Measurements from ENCODE around the gene CYTH2.
A peak's percentile ranks its signal among the peaks of the same experiment; 100 is the strongest.

The CYTH2 gene

GRCh38 chr19:48497728-48498594, 28.8 kb downstream of the CYTH2 start:
- peak overlapping the region in 1 of 2 donors; percentile 67 for H3K4me3 Mint-ChIP-seq
- peaks cover 6% of the 10 kb centered on the region for H3K36me3 Mint-ChIP-seq (ENCODE audit: insufficient read depth)
- H3K4me1 Mint-ChIP-seq (ENCODE audit: low read depth in 2 of 2) = peaks cover 17 to 25% of the 10 kb centered on the region in 2 donors
- H3K27ac Mint-ChIP-seq = no peak overlapping the region
- ATAC-seq (replicated peaks) = no peak
- H3K27me3 Mint-ChIP-seq = peaks cover 17 to 27% of the 10 kb centered on the region in 2 donors
- DNase-seq = no peak
- no peaks in the 10 kb centered on the region for H3K9me3 Mint-ChIP-seq

GRCh38 chr19:48498595-48499311, 29.6 kb downstream of the CYTH2 start:
- Mint-ChIP-seq H3K27ac (no peak overlapping the region), H3K9me3 (no peaks in the 10 kb centered on the region), H3K36me3 (ENCODE audit: insufficient read depth) (peaks cover 6% of the 10 kb centered on the region), H3K27me3 (peaks cover 15 to 27% of the 10 kb centered on the region in 2 donors), H3K4me1 (ENCODE audit: low read depth in 2 of 2) (peaks cover 20 to 23% of the 10 kb centered on the region in 2 donors), H3K4me3 (no peak overlapping the region)
- no peak for DNase-seq
- ATAC-seq (replicated peaks) = no peak

DNA sequence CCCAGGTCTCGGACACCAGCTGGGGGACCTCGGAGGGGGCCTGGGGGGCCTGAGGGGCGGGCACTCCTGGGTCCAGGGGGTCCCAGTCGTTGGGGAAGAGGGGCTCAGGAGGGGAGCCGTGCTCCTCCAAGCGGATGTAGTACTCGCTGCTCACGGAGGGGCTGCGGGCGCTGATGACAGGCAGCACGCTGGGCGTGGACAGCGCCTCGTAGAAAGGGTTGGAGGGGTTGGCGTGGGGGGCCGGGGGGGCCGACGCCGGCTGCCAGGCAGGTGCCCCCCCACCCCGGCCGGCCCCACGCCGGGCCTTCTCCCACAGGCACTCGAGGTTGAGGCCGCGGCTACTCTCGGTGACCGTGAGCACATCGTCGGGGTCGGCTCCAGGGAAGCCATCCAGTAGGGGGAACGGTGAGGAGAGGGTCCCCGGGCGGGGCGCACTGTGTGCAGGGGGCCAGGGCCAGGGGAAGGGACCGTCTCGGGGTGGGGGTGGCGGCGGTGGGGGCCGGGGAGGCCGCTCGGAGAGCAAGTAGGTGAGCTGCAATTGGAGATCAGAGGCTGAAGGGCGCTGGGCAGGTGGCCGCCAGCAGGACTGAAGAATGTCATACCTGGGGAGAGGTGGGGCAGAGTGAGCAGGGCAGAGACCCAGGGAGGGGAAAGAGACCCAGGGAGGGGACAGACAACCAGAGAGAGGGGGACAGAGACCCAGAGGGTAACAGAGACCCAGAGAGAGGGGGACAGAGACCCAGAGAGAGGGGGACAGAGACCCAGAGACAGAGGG, 30.3 kb downstream of the CYTH2 start:
- Mint-ChIP-seq H3K27ac (no peak overlapping the region), H3K4me3 (no peak overlapping the region)

GRCh38 chr19:48500830-48501493, 31.8 kb downstream of the CYTH2 start:
- DNase-seq = no peak
- Mint-ChIP-seq H3K9me3 (no peaks in the 10 kb centered on the region), H3K36me3 (ENCODE audit: insufficient read depth) (peaks cover 2% of the 10 kb centered on the region), H3K4me3 (peak overlapping the region; percentile 72), H3K27me3 (peaks cover 0 to 12% of the 10 kb centered on the region in 2 donors), H3K4me1 (ENCODE audit: low read depth in 2 of 2) (peaks cover 13 to 16% of the 10 kb centered on the region in 2 donors), H3K27ac (peak overlapping the region in 1 of 2 donors; percentile 44)
- ATAC-seq (replicated peaks) = no peak

More for the DNA sequence above, 30.3 kb downstream of the CYTH2 start:
- no peak for ATAC-seq (replicated peaks)
- peaks cover 15 to 19% of the 10 kb centered on the region in 2 donors for H3K4me1 Mint-ChIP-seq (ENCODE audit: low read depth in 2 of 2)
- H3K27me3 Mint-ChIP-seq = peaks cover 10 to 23% of the 10 kb centered on the region in 2 donors
- H3K36me3 Mint-ChIP-seq (ENCODE audit: insufficient read depth) = peaks cover 6% of the 10 kb centered on the region
- DNase-seq = no peak
- H3K9me3 Mint-ChIP-seq = no peaks in the 10 kb centered on the region

DNA sequence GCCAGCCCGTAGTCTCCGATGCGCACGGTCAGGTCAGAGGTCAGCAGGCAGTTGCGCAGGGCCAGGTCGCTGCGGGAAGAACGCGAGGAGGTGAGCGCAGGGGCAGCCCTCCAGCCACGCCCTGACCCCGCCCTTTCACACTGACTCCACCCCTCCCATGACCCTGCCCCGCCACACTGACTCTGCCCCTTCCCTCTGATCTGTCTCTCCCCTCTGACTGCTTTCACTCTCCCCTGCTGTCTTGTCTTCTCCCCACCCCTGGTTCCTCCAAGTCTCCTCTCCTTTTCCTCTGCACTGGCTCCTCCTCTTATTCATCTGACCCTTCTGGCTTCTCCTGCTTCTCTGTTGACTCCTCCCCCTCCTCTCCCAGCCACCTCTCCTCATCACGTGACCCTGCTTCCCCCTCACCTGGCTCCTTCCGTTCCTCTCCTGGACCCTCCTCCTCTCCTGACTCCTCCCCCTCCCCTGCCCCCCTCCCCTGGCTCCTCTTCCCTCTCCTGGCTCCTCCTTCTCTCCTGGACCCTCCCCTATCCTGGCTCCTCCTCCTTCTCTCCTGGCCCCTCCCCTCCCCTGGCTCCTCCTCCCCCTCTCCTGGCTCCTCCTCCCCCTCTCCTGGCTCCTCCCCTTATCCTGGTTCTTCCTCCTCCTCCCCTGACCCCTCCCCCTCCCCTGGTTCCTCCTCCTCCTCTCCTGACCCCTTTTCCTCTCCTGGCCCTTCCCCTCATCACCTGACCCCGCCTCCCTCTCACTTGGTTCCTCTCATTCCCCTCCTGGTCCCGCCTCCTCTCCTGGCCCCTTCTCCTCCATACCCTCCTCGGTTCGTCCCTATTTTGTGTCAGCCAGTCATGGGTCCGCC, 32.6 kb downstream of the CYTH2 start:
- H3K36me3 Mint-ChIP-seq (ENCODE audit: insufficient read depth) = peaks cover 2% of the 10 kb centered on the region
- ATAC-seq (replicated peaks) (peak; percentile 76), DNase-seq (peak in 2 of 3 experiments; percentile 51 to 58)
- H3K27me3 Mint-ChIP-seq = peaks cover 0 to 12% of the 10 kb centered on the region in 2 donors
- H3K4me1 Mint-ChIP-seq (ENCODE audit: low read depth in 2 of 2) = peaks cover 13 to 16% of the 10 kb centered on the region in 2 donors
- peak overlapping the region; percentile 72 for H3K4me3 Mint-ChIP-seq
- no peaks in the 10 kb centered on the region for H3K9me3 Mint-ChIP-seq
- H3K27ac Mint-ChIP-seq = peak overlapping the region; percentile 22 to 44

GRCh38 chr19:48502350-48503018, 33.3 kb downstream of the CYTH2 start:
- Mint-ChIP-seq H3K4me1 (ENCODE audit: low read depth in 2 of 2) (peaks cover 13 to 16% of the 10 kb centered on the region in 2 donors), H3K27ac (peak overlapping the region in 1 of 2 donors; percentile 22), H3K27me3 (peaks cover 0 to 8% of the 10 kb centered on the region in 2 donors), H3K36me3 (ENCODE audit: insufficient read depth) (peaks cover 2% of the 10 kb centered on the region), H3K4me3 (peak overlapping the region; percentile 72), H3K9me3 (no peaks in the 10 kb centered on the region)
- ATAC-seq (replicated peaks) (peak; percentile 72), DNase-seq (peak in 2 of 3 experiments; percentile 38 to 71)

DNA sequence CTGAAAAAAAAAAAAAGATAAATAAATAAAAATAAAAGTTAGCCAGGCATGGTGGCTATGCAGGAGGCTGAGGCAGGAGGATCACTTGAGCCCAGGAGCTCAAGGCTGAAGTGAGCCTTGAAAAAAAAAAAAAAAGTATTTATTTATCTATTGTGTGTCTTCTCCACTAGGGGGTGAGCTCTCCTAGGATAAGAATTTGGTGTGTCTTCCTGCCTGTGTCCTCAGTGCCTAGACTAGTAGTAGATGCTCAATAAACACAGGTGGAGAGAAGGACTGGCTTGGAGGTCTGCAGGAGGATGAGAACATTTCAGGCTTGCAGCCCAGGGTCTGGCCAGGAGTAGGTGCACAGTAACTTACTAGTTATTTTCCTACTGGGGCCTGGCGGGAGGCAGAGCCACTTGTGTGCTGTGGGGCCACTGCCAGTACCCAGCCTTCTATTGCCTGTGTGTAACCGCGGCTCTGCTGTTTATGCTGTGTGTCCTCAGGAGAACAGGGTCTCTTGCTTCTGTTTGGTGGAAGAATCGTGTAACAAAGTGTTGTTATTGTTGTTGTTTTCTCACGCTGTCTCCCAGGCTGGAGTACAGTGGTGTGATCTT, 37.1 kb downstream of the CYTH2 start:
- no peak overlapping the region for H3K4me3 Mint-ChIP-seq

GRCh38 chr19:48507911-48508439, 38.8 kb downstream of the CYTH2 start:
- Mint-ChIP-seq H3K4me1 (ENCODE audit: low read depth in 2 of 2) (peaks cover 8% of the 10 kb centered on the region in 2 donors), H3K27ac (no peak overlapping the region), H3K36me3 (ENCODE audit: insufficient read depth) (peaks cover 10% of the 10 kb centered on the region), H3K27me3 (no peaks in the 10 kb centered on the region), H3K4me3 (no peak overlapping the region), H3K9me3 (no peaks in the 10 kb centered on the region)
- ATAC-seq (replicated peaks) = no peak
- no peak for DNase-seq

More for the DNA sequence above, 37.1 kb downstream of the CYTH2 start:
- ATAC-seq (replicated peaks) (peak; percentile 18), DNase-seq (peak in 1 of 3 experiments; percentile 38)
- Mint-ChIP-seq H3K4me1 (ENCODE audit: low read depth in 2 of 2) (peaks cover 16 to 19% of the 10 kb centered on the region in 2 donors), H3K9me3 (no peaks in the 10 kb centered on the region), H3K36me3 (ENCODE audit: insufficient read depth) (peaks cover 10% of the 10 kb centered on the region), H3K27me3 (no peaks in the 10 kb centered on the region), H3K27ac (no peak overlapping the region)

GRCh38 chr19:48508729-48509411, 39.7 kb downstream of the CYTH2 start:
- Mint-ChIP-seq H3K4me3 (no peak overlapping the region), H3K9me3 (no peaks in the 10 kb centered on the region), H3K4me1 (ENCODE audit: low read depth in 2 of 2) (peaks cover 6 to 10% of the 10 kb centered on the region in 2 donors), H3K27me3 (no peaks in the 10 kb centered on the region), H3K36me3 (ENCODE audit: insufficient read depth) (peaks cover 10% of the 10 kb centered on the region), H3K27ac (no peak overlapping the region)
- no peak for DNase-seq
- ATAC-seq (replicated peaks) = no peak

GRCh38 chr19:48509467-48510194, 40.5 kb downstream of the CYTH2 start:
- no peaks in the 10 kb centered on the region for H3K9me3 Mint-ChIP-seq
- peaks cover 9 to 12% of the 10 kb centered on the region in 2 donors for H3K4me1 Mint-ChIP-seq (ENCODE audit: low read depth in 2 of 2)
- H3K36me3 Mint-ChIP-seq (ENCODE audit: insufficient read depth) = peaks cover 10% of the 10 kb centered on the region
- DNase-seq (no peak), ATAC-seq (replicated peaks) (no peak)
- H3K27ac Mint-ChIP-seq = no peak overlapping the region
- H3K4me3 Mint-ChIP-seq = no peak overlapping the region
- no peaks in the 10 kb centered on the region for H3K27me3 Mint-ChIP-seq

Data from effector memory CD8-positive, alpha-beta T cell (primary cell).